ENCODE data around the gene KANTR.

- TF ChIP-seq YY1 (IDR thresholded peaks at IDR 0.05; ENCODE audit: insufficient read depth, insufficient read length) (no peak), SUZ12 (IDR thresholded peaks at IDR 0.05; ENCODE audit: extremely low read depth, insufficient read depth, insufficient read length) (no peak), ZNF274 (IDR thresholded peaks at IDR 0.05; ENCODE audit: low read depth, low read length) (no peak)
Measured at GRCh38 chrX:53094582-53094905, 602 bp downstream of the KANTR start.

Data from NT2/D1 (cell line).